Loucy (cell line): ENCODE results near the gene BCAN.

Experiments used
- CTCF ChIP-seq: fragments of 200-600 bp; sonication (generic); conservative IDR thresholded peaks from 2 replicates; pipeline ENCODE4 v1.5.1; 2014; ENCODE audit warnings: mild to moderate bottlenecking, antibody characterized with exemption, low read length
- EZH2phosphoT487 ChIP-seq: fragments of 200-600 bp; IDR thresholded peaks from 2 replicates; pipeline ENCODE4 v1.6.1; 2018; ENCODE audit warnings: antibody characterized with exemption, mild to moderate bottlenecking, moderate library complexity, borderline replicate concordance

- TF ChIP-seq CTCF (no peak), EZH2phosphoT487 (no peak)
These were observed 19.2 kb upstream of the BCAN start for GRCh38 chr1:156622581-156623297.
